ENCODE data around the gene AGAP1.

DNA sequence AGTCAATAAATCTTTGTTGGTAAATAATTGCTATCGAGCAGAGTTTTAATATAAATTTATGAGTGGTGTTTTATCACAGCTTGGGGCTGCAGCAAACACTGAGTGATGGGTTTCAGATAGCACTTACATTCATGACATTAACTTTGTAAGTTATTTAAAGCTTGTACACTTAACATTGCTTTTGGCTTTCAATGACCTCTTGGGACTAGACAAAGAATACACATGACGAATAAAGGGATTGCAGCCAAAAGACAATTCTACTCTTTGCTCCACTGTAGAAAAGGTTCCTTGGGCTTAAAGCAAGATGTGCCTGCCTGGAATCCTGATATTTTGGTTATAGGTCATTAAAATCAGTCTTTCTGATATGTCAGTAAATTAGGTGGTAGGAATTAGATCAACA is 374.8 kb downstream of the AGAP1 start:
- TF ChIP-seq, protein P1, sequence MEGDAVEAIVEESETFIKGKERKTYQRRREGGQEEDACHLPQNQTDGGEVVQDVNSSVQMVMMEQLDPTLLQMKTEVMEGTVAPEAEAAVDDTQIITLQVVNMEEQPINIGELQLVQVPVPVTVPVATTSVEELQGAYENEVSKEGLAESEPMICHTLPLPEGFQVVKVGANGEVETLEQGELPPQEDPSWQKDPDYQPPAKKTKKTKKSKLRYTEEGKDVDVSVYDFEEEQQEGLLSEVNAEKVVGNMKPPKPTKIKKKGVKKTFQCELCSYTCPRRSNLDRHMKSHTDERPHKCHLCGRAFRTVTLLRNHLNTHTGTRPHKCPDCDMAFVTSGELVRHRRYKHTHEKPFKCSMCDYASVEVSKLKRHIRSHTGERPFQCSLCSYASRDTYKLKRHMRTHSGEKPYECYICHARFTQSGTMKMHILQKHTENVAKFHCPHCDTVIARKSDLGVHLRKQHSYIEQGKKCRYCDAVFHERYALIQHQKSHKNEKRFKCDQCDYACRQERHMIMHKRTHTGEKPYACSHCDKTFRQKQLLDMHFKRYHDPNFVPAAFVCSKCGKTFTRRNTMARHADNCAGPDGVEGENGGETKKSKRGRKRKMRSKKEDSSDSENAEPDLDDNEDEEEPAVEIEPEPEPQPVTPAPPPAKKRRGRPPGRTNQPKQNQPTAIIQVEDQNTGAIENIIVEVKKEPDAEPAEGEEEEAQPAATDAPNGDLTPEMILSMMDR (IDR thresholded peaks at IDR 0.05; ENCODE audit: insufficient read depth, low read depth, low read length), result no peak
- TF ChIP-seq EZH2 (IDR thresholded peaks at IDR 0.05; ENCODE audit: insufficient read depth, low read length), result no peak
